Activated CD4-positive, CD25-positive, alpha-beta regulatory T cell (primary cell): ENCODE measurements around the gene ATP6V1D.
"Not testable (repeated sequence)": the region's sequence is repeated elsewhere in the genome, so short reads cannot be mapped to it uniquely, and the experiment has no call there.

ENCODE experiments used
- DNase-seq, 4 experiments: peaks; one replicate each; lab custom pipeline; 2025; lab: John Stamatoyannopoulos, UW

The ATP6V1D gene

DNA sequence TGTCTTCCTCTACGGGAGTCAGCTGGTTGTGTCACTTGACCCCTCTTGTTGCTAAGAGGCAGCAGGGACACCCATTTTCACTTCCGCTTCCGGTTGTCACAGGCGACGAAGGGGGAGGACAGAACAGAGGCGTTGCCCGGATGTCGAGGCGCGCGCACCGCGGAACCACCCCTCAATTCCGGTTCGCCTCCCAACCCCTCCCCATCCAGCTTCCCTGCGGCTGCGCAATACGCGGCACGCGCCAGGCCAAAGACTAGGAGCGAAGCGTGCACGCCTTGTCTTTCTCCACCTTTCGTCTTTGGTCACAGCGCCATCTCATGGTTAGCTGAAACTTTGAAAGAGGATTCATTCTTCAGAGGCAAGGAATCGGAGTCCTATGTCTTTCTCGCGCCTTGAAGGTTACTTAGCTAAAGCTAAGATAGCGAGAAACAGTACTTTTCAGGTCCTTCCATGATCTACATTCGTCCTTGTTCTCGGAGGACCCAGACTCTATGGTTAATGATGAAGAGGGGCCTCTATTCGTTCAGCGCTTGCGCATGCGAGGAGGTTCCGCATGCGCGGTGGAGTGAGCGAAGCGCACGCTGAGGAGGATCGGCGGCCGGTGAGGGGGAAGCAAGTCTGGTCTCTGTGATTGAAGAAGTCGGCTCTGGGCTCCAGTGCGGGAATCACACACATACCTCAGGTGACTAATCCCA lies at the start of gene ATP6V1D, which contains the start of gene EIF2S1:
Gene ATP6V1D, minus strand, starts transcription at position 30 of the 695 bp plus-strand sequence. CDS start 106 bp downstream, outside the sequence.
Gene EIF2S1, plus strand, starts transcription at position 554 of the 695 bp plus-strand sequence. CDS start 4,440 bp downstream, outside the sequence.
- peak; percentile 96 to 99 (median 98) for DNase-seq

DNA sequence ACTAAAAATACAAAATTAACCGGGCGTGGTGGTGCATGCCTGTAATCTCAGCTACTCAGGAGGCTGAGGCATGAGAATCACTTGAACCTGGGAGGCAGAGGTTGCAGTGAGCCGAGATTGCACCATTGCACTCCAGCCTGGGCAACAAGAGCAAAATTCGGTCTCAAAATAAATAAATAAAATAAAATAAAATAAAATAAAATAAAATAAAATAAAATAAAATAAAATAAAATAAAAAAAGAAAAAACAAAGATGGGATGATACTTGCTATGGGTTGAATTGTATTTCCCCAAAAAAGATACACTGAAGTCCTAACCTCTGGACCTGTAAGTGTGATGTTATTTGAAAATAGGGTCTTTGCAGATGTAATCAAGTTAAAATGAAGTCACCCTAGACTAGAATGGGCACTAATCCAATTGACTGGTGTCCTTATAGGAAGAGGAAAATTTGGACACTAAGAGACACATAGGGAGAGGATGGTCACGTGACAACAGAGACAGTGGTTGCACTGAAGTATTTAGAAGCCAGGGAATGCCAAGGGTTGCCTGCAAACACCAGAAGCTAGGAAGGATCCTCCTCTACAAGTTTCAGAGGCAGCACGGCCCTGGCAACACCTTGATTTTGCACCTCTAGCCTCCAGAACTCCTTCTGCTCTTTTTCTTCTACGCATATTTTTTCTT lies 48.7 kb upstream of the ATP6V1D start:
- DNase-seq: not testable (repeated sequence)

DNA sequence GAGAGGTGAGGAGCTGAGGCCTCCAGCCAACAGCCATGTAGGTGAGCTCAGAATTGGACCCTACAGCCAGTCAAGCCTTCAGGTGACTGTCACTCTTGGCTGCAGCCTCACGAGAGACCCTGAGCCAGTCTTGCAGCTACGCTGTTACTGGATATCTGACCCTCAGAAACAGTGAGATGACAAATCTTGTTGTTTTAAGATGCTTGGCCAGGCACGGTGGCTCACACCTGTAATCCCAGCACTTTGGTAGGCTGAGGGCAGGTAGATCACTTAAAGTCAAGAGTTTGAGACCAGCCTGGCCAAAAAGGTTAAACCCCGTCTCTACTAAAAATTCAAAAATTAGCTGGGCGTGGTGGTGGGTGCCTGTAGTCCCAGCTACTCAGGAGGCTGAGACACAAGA lies 46.2 kb upstream of the ATP6V1D start:
- no peak for DNase-seq

DNA sequence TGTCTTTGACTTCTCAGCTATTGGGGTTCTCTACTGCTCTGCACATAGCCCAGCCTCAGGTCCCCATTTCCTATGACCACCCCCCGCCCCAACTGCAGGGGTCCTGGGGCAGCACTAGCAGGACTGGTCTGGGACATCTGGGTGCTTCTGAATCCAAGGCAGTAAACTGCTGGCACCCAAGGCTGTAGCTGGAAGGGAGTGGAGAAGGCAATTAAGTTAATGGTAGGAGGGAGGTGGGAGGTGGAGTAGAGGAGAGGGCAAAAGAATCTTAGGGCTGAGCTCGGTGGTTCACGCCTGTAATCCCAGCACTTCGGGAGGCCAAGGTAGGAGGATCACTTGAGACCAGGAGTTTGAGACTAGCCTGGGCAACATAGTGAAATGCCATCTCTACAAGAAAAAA lies 40.8 kb upstream of the ATP6V1D start:
- DNase-seq: no peak

DNA sequence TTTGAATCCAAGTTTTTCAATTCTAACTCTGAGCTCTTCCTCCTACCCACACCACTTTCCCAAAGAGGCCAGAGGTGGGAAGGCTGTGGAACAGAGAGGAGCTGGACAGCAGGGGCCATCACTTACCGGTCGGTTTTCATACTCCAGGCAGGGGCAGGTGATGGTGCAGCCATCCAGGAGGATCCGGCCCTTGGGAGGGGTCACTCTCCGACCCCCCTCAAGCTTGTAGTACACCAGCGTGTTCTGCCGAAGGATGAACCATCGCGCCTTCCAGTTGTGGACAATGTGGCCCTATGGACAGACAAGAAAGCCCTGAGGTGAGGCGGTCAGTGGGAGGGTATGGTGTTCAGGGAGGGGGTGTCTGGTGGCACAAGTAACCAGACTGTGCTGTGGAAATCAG lies 37.9 kb upstream of the ATP6V1D start:
- no peak for DNase-seq

DNA sequence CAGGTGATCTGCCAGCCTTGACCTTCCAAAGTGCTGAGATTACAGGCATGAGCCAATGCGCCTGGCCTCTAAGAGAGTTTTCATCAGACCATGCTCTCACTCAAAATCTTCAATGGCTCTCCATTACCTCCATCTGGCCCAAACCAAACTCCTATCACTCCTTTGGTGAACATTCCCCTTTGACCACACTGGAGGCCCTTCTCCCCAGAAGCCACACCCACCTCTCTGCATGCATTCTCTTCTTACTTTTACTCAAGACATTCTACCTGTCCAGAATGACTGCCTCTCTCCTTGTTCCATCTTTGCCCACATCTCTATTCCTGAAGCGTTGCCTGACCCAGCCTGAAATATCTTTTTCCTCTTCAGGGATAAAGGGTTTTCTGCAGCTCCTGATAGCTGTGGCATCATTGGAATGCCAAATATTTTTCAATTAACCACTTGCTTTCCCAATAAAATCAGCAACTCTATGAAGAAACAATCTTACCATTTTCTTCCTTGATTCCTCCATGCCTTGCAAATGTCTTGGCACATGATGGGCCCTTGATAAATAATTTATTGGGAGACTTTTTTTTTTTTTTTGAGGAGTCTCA lies 36.9 kb upstream of the ATP6V1D start:
- no peak for DNase-seq

DNA sequence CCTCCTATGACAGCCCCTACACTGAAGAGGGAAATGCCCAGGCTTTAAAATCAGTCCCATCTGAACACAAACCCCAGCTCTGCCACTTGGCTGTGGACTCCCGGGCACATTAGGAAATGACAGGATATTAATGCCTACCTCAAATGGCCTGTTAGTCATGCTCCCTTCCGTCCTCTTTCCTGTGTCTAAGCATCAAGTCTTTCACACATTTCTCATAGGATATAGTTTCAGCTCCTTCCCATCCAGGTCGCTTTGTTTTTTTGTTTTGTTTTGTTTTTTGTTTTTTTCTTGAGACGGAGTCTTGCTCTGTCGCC lies 36.2 kb upstream of the ATP6V1D start:
- no peak for DNase-seq

DNA sequence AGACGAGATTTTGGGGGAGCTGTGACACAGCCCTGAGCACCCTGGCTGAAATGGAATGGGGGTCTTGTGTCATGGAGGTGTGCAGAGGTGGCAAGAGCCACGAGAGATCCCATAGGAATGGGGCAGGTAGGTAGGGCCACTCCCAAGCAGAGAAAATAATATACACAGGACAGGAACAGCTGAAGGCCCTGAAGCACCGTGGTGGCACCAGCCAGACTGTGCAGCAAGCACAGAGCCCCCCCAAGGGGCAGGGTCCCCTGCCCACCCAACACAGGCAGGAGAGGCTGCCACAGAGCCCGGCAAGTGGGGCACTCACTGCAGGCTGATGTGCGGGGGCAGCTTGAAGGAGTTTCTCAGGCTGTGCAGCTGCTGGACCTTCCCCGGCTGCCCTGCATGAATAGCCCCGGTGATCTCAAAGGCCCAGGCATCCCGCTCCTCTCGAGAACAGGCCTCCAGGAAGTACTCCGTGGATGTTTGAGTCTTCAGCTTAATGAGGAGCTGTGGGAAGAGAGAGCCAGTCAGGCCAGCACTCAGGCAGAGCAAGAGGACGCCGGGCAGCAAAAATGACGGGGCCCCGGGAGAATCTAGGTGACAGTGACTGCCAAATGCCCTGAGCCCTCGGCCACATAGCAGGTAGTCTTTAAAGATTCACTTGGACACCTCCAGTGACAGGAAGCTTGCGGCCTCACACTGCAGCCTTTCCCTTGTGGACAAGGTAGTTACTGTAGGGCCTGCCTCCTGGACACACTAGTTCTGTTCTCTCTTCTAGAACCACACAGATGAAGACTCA lies 35.7 kb upstream of the ATP6V1D start:
- DNase-seq: no peak

DNA sequence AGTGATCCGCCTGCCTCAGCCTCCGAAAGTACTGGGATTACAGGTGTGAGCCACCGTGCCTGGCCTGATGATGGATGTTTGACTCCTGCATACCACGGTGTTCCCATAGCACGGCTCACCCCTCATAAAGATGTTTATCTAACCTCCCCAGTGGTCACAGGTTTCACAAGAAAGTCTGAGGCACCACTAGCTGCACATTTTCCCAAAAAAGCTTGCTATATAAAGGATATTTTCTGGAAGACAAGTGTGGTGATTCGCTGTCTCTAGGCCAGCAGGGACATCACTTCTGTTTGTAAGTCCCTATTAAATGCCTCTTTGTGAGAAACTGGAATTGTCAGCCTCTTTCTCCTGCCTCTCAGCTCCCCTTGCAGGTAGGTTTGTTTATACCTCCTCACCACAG lies 34.1 kb upstream of the ATP6V1D start:
- DNase-seq: no peak

DNA sequence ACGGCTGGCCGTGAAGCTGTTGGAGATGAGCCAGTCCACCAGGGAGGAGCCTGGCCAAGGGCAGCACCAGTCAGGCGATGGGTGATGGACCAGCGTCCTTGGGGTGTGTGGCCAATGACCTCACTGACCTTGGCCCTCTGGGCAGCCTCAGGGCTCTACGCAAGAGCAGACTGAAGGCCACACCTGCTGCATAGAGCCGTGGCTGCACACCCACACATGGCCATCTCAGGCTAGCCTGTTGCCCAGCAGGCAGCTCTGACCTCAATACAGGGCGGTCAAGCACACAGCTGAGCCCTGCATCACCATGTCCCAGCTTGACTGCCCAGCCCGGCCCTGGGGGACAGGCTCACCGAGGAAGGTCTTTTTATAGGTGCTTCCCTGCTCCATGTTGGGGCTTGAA lies 33.2 kb upstream of the ATP6V1D start:
- no peak for DNase-seq

DNA sequence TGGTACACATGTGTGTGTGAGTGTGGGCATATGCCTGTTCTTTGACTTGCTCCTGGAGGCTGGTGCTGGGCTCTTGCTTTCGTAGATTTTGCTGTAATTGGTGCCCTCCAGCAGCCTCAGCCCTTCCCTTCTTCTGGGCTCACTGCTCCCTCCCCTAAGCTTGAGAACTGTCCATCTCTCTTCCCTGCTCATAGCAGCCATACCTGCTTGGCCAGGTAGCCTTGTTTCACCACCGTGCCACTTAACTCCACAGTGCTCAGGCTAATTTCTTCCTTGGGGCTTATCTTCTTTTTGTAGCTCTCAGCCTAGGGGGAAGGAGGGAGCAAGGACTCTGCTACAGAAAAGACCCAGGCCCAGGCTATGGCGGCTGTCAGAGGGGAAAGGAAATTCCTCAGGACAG lies 32.5 kb upstream of the ATP6V1D start:
- no peak for DNase-seq

DNA sequence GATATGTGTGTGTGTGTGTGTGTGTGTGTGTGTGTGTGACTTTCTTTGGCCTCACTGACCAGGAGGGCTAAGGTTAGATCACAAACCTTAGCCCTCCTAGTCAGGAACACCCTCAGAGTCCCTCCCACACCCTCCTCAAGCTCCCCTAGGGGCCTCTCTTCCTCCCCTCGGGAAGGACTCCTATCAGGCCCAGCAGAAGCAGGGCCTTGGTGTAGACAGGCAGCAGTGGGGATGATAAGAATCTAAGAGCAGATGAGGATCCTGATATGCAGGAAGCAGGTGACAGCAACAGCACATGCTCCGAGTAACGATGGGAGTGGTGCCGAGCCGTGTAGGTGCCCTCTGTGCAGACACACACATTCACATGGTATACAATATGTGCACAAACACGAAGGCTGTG lies 31.7 kb upstream of the ATP6V1D start:
- no peak for DNase-seq

DNA sequence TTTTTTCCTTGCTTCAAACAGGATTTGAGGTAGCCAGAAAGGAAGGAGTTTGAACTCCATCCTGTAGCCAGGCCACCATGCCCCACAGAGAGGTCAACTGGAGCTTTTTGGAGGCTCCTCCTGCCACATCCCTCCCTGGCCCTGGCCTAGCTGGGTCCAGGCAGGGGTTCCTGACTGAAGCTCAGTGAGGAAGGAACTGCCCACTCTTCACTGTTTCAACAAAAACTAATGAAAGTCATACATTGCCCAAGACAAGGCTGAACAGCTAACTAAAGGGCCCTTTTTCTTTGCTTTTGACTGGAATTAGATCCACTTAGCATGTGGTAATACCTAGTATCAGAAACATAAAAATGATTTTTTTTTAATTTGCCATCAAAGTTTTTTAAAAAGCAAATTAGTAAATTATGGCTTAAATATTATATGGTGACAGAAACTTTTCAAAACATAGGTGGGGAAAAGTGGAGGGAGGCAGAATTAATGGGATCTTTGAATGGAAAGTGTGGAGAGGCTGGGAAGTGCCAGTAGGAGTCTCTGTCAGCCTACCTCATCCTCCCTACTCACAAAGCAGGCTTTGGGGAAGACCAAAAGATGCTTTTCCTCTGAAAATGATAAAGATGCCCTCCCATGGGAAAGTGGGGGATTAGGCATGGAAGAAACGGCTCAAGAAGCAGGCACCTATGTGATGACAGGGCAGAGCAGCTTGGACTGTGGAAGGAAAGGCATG lies 30.4 kb upstream of the ATP6V1D start:
- DNase-seq: no peak

DNA sequence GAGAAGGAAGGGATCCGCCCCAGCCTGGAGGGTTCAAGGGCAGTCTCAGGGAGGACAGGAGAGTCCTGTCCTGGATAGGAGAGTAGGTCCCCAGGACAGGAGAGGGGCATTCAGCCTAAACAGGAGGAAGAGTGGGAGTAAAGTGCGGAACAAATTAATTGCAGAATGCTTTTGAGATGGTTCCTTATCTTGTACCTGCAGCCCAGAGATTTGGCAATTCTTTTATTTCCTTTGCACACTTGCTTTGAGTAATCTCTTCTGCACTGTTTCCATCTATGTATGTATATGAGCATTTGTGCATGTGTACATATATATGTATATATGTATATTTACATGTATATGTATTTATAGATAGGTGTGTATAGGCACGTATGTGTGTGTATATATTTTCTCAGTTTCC lies 29.7 kb upstream of the ATP6V1D start:
- DNase-seq: no peak

DNA sequence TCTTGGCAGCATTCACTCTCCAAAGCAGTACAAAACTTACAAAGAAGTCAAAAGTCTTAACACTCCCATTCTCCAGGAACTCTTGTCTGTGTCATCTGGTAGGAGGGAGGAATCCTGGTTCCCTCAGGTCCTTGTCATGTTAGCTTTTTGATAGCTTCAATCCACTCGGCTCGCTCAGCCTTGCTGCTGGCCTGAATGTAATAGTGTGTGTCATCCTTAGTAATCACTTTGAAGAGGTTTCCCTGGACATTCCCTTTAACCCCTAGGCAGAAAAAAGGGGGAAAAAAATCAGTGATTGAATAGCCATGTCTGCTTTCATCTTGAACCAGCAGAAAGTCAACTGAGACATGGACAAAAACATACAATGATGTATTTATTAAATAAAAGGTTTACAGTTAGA lies 27.6 kb upstream of the ATP6V1D start:
- no peak for DNase-seq

DNA sequence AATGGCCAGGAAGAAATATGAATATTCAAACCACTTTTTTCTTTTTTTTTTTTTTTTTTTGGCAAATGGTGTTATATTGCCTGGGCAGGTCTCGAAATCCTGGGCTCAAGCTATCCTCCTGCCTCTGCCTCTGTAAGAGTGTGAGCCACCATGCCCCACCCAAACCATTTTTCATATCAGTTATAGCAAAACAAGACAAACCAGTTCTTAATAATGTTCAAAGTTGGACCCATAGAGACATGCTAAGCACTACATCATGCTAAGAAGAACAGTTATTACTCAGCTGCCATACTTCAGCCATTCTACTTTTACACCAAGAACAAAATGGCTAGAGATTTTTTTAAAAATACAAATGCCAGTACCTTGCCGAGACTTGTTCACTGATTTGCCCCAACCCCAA lies 26.0 kb upstream of the ATP6V1D start:
- no peak for DNase-seq

DNA sequence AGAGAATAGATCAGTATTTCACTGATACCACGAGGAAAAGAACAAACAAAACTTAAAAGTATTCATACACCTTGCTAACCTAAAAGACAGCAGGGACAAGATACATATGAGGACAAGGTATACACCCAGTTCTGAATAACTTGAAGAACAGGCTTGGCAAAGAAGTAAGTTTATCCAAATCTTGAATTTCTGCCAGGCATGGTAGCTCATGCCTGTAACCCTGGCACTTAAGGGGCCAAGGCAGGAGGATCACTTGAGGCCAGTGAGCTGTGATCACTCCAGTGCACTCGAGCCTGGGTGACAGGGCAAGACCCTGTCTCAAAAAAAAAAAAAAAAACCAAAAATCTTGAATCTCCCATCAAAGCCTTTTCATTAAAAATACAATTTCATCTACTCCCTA lies 25.5 kb upstream of the ATP6V1D start:
- no peak for DNase-seq

DNA sequence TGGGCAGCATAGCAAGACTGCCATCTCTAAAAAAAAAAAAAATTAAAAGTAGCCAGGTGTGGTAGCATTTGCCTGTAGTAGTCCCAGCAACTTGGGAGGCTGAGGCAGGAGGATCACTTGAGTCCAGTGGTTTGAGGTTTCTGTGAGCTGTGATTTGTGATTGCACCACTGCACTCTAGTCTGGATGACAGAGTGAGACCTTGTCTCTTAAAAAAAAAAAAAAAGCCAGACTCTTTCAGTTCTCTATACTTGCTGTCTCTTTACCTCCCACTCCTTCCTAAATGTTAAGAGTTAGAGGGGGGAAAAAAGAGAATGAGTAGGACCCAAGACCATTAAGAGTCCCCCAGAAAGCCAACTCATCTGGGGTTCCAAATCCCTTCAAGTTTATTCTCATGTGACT lies 18.3 kb upstream of the ATP6V1D start:
- no peak for DNase-seq

DNA sequence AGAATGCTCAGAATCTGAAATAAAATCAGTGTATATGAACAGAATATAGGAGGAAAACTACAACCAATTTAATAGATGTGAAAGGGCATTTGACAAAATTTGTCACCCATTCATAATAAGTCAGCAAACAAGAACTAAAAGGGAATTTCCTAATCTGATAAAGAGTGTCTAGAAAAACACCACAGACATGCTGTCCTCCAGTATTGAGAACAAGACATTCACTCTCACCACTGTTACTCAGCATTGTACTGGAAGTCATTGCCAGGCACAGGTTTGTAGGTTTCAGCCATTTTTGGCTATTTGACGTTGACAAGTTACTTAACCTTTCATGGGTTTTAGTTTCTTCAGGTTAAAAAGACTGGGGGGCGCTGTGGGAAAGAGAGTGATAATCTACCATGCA lies 13.7 kb upstream of the ATP6V1D start:
- no peak for DNase-seq

DNA sequence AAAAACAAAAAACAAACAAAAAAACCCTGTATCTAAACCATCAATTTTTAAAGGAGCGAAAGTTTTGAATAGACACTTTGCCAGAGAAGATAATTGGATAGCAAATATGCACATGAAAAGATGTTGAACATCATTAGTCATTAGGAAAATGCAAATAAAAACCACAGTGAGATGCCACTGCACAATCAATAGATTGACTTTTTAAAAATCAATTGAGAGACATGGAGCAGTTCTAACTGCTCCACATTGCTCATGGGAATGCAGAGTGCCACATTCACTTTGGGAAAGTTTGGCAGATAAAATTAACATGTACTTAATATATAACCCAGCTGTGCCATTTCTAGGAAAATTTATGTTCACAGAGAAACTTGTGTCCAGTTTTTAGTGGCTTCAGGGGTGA lies 13.2 kb upstream of the ATP6V1D start:
- no peak for DNase-seq

DNA sequence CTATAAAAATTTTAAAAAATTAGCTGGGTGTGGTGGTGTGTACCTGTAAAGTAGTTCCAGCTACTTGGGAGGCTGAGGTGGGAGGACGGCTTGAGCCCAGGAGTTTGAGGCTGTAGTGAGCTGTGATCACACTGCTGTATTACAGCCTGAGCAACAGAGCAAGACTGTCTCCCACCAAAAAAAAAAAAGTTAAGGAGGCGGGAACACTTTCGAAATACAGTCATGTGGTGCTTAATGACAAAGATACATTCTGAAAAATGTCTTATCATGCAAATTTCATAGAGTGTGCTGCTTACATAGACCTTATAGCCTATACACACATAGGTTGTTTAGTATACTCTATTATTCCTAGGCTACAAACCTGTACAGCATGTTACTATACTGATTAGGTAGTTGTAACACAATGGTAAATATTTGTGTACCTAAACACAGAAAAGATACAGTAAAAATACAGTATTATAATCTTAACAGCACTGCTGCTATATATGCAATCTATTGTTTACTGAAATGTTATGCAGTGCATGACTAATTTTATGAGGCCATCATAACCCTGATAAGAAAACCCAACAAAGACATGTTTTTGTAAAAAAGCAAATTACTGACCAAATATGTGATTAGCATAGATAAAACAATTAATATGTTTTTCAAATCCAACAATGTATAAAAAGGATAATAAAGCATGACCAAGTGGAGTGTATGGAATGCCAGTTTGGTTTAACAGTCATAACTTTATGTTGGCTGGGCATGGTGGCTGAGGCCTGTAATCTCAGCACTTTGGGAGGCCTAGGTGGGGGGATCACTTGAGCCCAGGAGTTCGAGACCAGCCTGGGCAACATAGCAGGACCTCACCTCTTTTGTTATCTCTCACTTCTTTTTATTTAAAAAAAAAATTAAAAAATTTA lies 11.9 kb upstream of the ATP6V1D start:
- no peak for DNase-seq
